Panc1 (cell line): ENCODE measurements around the gene ACYP2. TPM values are rescaled to one million over a fixed set of nuclear protein-coding genes. Genes with fewer than 3 reads are reported as not detected.
"Not testable (repeated sequence)": the region's sequence is repeated elsewhere in the genome, so short reads cannot be mapped to it uniquely, and the experiment has no call there.

ENCODE experiments used
- ATAC-seq: fragments of 200-7000 bp; cut with Tn5 transposase; 2 replicates; pipeline ENCODE4 v1.9.1; 2020; ENCODE audit warnings: mild to moderate bottlenecking, moderate library complexity
- BruUV-seq: library from RNA; stranded (reverse); fragments of 400-500 nt; replicated peaks from 2 replicates; lab custom pipeline; 2021; lab: Mats Ljungman, UMichigan
- CTCF ChIA-PET: fragments of 300-600 bp; sonication (Branson Sonifier 250); formaldehyde crosslinking; loops from one replicate; lab custom pipeline; 2022; ENCODE audit warnings: antibody characterized with exemption; lab: Charles Lee
- POLR2A ChIA-PET: fragments of 300-600 bp; sonication (Branson Sonifier 250); formaldehyde crosslinking; loops from one replicate; lab custom pipeline; 2022; ENCODE audit warnings: antibody characterized with exemption; lab: Charles Lee
- DNase-seq: peaks from one replicate; pipeline ENCODE4 v3.0.0-alpha.2; 2010; ENCODE audit warnings: low read depth, low spot score
- H3K27ac ChIP-seq: 2 replicates; pipeline ENCODE4 v1.5.1; 2011; ENCODE audit warnings: mild to moderate bottlenecking, low read length, inconsistent platforms
- H3K27me3 ChIP-seq: fragments of 200-500 bp; sonication (Bioruptor generic); 2 replicates; pipeline ENCODE4 v1.6.0; 2014; ENCODE audit warnings: low read length, inconsistent platforms; ENCODE audit not compliant: control insufficient read depth, insufficient read depth
- H3K36me3 ChIP-seq: fragments of 200-500 bp; sonication (Bioruptor generic); 2 replicates; pipeline ENCODE4 v1.5.1; 2014; ENCODE audit warnings: inconsistent platforms, mild to moderate bottlenecking, low read length, moderate library complexity; ENCODE audit not compliant: control insufficient read depth, insufficient read depth
- H3K4me1 ChIP-seq: 2 replicates; pipeline ENCODE4 v1.5.1; 2011; ENCODE audit warnings: inconsistent platforms, mild to moderate bottlenecking, low read length, moderate library complexity; ENCODE audit not compliant: control insufficient read depth, insufficient read depth
- H3K4me3 ChIP-seq, 2 experiments: 2 replicates each; pipeline ENCODE4 v1.5.1; 2011 to 2012; ENCODE audit warnings: low read depth in 2 of 2, low read length in 2 of 2, mild to moderate bottlenecking in 2 of 2, inconsistent platforms in 1 of 2, moderate library complexity in 1 of 2
- H3K9me3 ChIP-seq: fragments of 200-500 bp; sonication (Bioruptor generic); 2 replicates; pipeline ENCODE4 v1.5.1; 2014; ENCODE audit warnings: low read depth, mild to moderate bottlenecking, inconsistent platforms, low read length, moderate library complexity; ENCODE audit not compliant: control insufficient read depth, insufficient read depth
- POLR2AphosphoS5 ChIP-seq: IDR thresholded peaks from 2 replicates; pipeline ENCODE4 v1.6.1; 2012; ENCODE audit warnings: mild to moderate bottlenecking, low read depth, low read length, moderate library complexity
- REST ChIP-seq, 2 experiments: IDR thresholded peaks; 2 replicates each; pipeline ENCODE4 v1.6.1; 2011 to 2012; ENCODE audit warnings: low read depth in 2 of 2, control low read depth in 1 of 2, low read length in 1 of 2, mild to moderate bottlenecking in 1 of 2, moderate library complexity in 1 of 2; ENCODE audit not compliant: insufficient read depth in 1 of 2
- SIN3A ChIP-seq: IDR thresholded peaks from 2 replicates; pipeline ENCODE4 v1.6.1; 2012; ENCODE audit warnings: low read depth, mild to moderate bottlenecking, low read length, moderate library complexity, borderline replicate concordance; ENCODE audit not compliant: insufficient read depth
- TCF7L2 ChIP-seq: IDR thresholded peaks from 2 replicates; pipeline ENCODE4 v1.6.1; 2011; ENCODE audit warnings: mild to moderate bottlenecking, low read depth, low read length, inconsistent platforms
- in situ Hi-C: cut with HindIII; loops from 2 replicates; pipeline ENCODE4 v1.10.0; 2016; ENCODE audit warnings: low sequenced_read_pairs, low pct_unique_long_range_greater_than_20kb
- intact Hi-C: fragments of 100-400 bp; cut with micrococcal nuclease; formaldehyde crosslinking; loops from one replicate; pipeline ENCODE4 v1.10.0; 2022; ENCODE audit not compliant: unreplicated experiment
- total RNA-seq: library from RNA; stranded (reverse); gene quantifications from one replicate; pipeline ENCODE4 v1.2.1, GENCODE V29; 2021; ENCODE audit not compliant: unreplicated experiment
- TF ChIP-seq, protein P1 (sequence below): fragments of 450-650 bp; IDR thresholded peaks from 2 replicates; pipeline ENCODE4 v1.5.1; 2017; ENCODE audit warnings: mild to moderate bottlenecking

The ACYP2 gene
- total RNA-seq, 1 experiment from 2014 or later = 11.5 TPM

GRCh38 chr2:54067851-54068375, 47.5 kb upstream of the ACYP2 start:
- ATAC-seq (no peak), DNase-seq (no peak)
- no peaks in the 10 kb centered on the region for H3K4me1 ChIP-seq
- TF ChIP-seq, protein P1, sequence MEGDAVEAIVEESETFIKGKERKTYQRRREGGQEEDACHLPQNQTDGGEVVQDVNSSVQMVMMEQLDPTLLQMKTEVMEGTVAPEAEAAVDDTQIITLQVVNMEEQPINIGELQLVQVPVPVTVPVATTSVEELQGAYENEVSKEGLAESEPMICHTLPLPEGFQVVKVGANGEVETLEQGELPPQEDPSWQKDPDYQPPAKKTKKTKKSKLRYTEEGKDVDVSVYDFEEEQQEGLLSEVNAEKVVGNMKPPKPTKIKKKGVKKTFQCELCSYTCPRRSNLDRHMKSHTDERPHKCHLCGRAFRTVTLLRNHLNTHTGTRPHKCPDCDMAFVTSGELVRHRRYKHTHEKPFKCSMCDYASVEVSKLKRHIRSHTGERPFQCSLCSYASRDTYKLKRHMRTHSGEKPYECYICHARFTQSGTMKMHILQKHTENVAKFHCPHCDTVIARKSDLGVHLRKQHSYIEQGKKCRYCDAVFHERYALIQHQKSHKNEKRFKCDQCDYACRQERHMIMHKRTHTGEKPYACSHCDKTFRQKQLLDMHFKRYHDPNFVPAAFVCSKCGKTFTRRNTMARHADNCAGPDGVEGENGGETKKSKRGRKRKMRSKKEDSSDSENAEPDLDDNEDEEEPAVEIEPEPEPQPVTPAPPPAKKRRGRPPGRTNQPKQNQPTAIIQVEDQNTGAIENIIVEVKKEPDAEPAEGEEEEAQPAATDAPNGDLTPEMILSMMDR = no peak
- TF ChIP-seq TCF7L2 = no peak
- no peak for TF ChIP-seq POLR2AphosphoS5
- no peak for TF ChIP-seq SIN3A
- no peak for TF ChIP-seq REST (IDR thresholded peaks at IDR 0.05; ENCODE audit: insufficient read depth in 1 of 2, low read depth in 2 of 2, low read length in 1 of 2)
- H3K27me3 ChIP-seq = no peaks in the 10 kb centered on the region
- no peaks in the 10 kb centered on the region; the same call in 1 of the 2 replicates for H3K36me3 ChIP-seq
- in situ Hi-C loops (no loop called here), intact Hi-C loops (no loop called here)
- no peak overlapping the region for H3K4me3 ChIP-seq
- H3K27ac ChIP-seq = no peak overlapping the region
- no TSS peak for BruUV-seq
- POLR2A ChIA-PET = no interaction called here
- H3K9me3 ChIP-seq = no peaks in the 10 kb centered on the region
- CTCF ChIA-PET = no interaction called here

DNA sequence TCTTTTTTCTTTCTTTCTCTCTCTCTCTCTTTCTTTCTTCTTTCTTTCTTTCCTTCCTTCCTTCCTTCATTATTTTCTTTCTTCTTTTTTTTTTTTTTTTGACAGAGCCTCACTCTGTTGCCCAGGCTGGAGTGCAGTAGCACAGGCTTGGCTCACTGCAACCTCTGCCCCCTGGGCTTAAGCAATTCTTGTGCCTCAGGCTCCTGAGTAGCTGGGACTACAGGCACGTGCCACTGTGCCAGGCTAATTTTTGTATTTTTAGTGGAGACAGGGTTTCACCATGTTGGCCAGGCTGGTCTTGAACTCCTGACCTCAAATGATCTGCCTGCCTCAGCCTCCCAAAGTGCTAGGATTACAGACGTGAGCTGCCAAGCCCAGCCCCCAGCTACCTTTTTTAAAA, 42.9 kb upstream of the ACYP2 start:
- H3K4me1 ChIP-seq, CTCF ChIA-PET, in situ Hi-C loops, BruUV-seq, H3K27ac ChIP-seq, DNase-seq, ATAC-seq, H3K36me3 ChIP-seq, H3K4me3 ChIP-seq, H3K9me3 ChIP-seq, H3K27me3 ChIP-seq, intact Hi-C loops: not testable (repeated sequence)
- POLR2A ChIA-PET = interaction anchor here (0.6 kb wide), 1 partner anchor 1126 kb away, joined by 3 read pairs; no protein-coding TSS in a partner anchor

DNA sequence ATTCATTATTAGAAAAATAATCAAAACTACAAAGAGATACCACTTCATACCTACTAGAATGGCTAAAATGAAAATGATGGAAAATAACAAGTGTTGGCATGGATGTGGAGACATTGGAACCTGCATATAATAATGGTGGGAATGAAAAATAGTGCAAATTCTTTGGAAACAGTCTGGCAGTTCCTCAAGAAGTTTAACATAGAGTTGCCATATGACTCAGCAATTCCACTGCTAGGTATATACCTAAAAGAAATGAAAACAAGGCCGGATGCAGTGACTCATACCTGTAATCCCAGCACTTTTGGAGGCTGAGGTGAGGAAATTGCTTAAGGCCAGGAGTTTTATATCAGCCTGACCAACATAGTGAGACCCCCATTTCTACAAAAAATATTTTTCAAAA, 41.6 kb upstream of the ACYP2 start:
- Histone ChIP-seq H3K4me3 (no peak overlapping the region), H3K9me3 (no peaks in the 10 kb centered on the region), H3K36me3 (no peaks in the 10 kb centered on the region), H3K27ac (no peak overlapping the region), H3K4me1 (no peaks in the 10 kb centered on the region), H3K27me3 (no peaks in the 10 kb centered on the region)
- no TSS peak for BruUV-seq
- CTCF ChIA-PET = no interaction called here
- in situ Hi-C loops (no loop called here), intact Hi-C loops (no loop called here)
- DNase-seq = no peak
- ATAC-seq = peak; percentile 80
- TF ChIP-seq SIN3A (no peak), REST (IDR thresholded peaks at IDR 0.05; ENCODE audit: insufficient read depth in 1 of 2, low read depth in 2 of 2, low read length in 1 of 2) (no peak), TCF7L2 (no peak), POLR2AphosphoS5 (no peak)
- TF ChIP-seq, protein P1 = no peak
- POLR2A ChIA-PET = no interaction called here
